ENCODE results near the gene CD27.

GRCh38 chr12:6396031-6396430 is 48.7 kb upstream of the CD27 start:
- TF ChIP-seq STAT6 (CRISPR knock-in tag; conservative IDR thresholded peaks at IDR 0.05; ENCODE audit: low read depth): no peak
- no peak for TF ChIP-seq RELA (CRISPR knock-in tag; IDR thresholded peaks at IDR 0.05; ENCODE audit: borderline replicate concordance)
- no peak for TF ChIP-seq CTCF (IDR thresholded peaks at IDR 0.05)
- TF ChIP-seq MLX (CRISPR knock-in tag; IDR thresholded peaks at IDR 0.05): no peak
- TF ChIP-seq ESRRA (CRISPR knock-in tag; IDR thresholded peaks at IDR 0.05; ENCODE audit: borderline replicate concordance): no peak
- TF ChIP-seq ZNF263 (CRISPR knock-in tag; IDR thresholded peaks at IDR 0.05; ENCODE audit: low read depth): no peak
